ENCODE measurements around the gene FUT8. TPM values are rescaled to one million over a fixed set of nuclear protein-coding genes. Genes with fewer than 3 reads are reported as not detected.

FUT8 gene
- total RNA-seq, 4 donors from 2014 or later: 15.2 to 38.0 (median 20.7) TPM

DNA sequence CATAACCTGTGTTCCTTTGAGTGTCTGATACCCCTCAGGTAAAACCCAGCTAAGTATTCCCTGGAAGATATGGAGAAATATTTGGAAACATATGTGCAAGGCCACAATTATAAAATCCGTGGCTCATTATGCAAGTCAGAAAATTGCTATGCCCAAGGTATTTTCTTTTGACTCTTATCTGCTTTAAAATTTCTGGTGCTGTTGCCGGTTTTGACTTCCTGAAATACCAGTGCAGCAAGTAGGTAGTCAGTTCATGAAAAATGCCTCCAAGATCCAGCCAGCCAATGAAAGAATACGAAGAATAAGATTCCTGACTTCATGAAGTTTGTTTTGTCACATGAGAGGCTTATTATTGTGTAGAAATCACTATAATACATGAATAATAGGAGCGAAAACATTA lies 20.2 kb upstream of the FUT8 start:
- Histone ChIP-seq H3K4me1 (no peaks in the 10 kb centered on the region), H3K36me3 (no peaks in the 10 kb centered on the region), H3K4me3 (no peak overlapping the region), H3K9me3 (no peaks in the 10 kb centered on the region), H3K27ac (no peak overlapping the region), H3K27me3 (no peaks in the 10 kb centered on the region)
- TF ChIP-seq POLR2AphosphoS5 (IDR thresholded peaks at IDR 0.05) (no peak), EP300 (IDR thresholded peaks at IDR 0.05) (no peak), POLR2A (IDR thresholded peaks at IDR 0.05) (no peak)
- TF ChIP-seq, protein P1, sequence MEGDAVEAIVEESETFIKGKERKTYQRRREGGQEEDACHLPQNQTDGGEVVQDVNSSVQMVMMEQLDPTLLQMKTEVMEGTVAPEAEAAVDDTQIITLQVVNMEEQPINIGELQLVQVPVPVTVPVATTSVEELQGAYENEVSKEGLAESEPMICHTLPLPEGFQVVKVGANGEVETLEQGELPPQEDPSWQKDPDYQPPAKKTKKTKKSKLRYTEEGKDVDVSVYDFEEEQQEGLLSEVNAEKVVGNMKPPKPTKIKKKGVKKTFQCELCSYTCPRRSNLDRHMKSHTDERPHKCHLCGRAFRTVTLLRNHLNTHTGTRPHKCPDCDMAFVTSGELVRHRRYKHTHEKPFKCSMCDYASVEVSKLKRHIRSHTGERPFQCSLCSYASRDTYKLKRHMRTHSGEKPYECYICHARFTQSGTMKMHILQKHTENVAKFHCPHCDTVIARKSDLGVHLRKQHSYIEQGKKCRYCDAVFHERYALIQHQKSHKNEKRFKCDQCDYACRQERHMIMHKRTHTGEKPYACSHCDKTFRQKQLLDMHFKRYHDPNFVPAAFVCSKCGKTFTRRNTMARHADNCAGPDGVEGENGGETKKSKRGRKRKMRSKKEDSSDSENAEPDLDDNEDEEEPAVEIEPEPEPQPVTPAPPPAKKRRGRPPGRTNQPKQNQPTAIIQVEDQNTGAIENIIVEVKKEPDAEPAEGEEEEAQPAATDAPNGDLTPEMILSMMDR (IDR thresholded peaks at IDR 0.05): no peak
- DNase-seq (ENCODE audit: low spot score in 2 of 2): no peak
- WGBS: 53% methylated on average over 4 of the region's 4 CpGs

DNA sequence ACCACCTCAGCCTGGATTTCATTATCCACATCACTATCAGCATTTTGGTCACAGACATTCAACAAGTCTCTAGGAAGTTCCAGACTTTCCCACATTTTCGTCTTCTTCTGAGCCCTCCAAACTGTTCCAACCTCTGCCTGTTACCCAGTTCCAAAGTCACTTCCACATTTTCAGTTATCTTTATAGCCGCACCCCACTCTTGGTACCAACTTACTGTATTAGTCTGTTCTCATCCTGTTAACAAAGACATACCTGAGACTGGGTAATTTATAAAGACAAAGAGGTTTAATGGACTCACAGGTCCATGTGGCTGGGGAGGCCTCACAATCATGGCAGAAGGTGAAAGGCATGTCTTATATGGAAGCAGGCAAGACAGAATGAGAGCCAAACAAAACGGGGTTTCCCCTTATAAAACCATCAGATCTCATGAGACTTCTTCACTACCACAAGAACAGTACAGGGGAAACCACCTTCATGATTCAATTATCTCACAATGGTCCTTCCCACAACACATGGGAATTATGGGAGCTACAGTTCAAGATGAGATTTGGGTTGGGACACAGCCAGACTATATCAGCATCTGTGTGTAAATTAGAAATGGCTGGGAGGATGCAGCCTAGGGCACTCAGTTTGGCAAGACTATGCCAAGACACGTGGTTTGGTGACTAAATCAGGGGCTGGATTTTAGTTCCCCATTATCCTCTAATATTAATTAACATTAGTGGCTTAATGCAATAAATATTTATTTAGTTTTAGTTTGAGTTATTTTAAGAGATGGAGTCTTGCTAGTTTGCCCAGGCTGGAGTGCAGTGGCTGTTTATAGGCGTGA lies 16.2 kb upstream of the FUT8 start:
- no peak for DNase-seq (ENCODE audit: low spot score in 2 of 2)
- H3K27ac ChIP-seq: no peak overlapping the region
- no peaks in the 10 kb centered on the region for H3K27me3 ChIP-seq
- H3K4me3 ChIP-seq: no peak overlapping the region
- no peaks in the 10 kb centered on the region for H3K4me1 ChIP-seq
- H3K9me3 ChIP-seq: no peaks in the 10 kb centered on the region
- 74% methylated on average over 5 of the region's 5 CpGs for WGBS
- no peaks in the 10 kb centered on the region for H3K36me3 ChIP-seq
- TF ChIP-seq EP300 (IDR thresholded peaks at IDR 0.05) (no peak), POLR2A (IDR thresholded peaks at IDR 0.05) (no peak), POLR2AphosphoS5 (IDR thresholded peaks at IDR 0.05) (no peak)
- TF ChIP-seq, protein P1 (IDR thresholded peaks at IDR 0.05): no peak

DNA sequence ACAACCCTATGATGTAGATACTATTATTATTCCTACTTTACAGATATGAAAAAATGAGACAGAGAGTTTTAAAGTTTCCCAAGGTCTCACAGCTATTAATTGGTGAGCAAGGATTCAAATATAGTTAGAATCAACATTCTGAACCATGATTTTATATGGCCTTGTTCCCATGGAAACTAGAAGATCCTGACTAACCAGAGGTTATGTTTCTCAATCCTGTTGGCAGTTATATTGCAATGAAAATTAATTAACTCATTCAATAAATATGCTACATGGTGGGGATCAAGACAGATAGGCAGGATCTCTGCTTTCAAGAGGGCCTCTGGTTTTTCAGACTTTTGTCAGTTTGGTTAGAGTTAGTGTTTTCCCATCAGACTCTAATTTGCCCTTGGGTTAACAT lies 9.3 kb upstream of the FUT8 start:
- H3K36me3 ChIP-seq: no peaks in the 10 kb centered on the region
- no peak overlapping the region for H3K27ac ChIP-seq
- no peak for TF ChIP-seq EP300 (IDR thresholded peaks at IDR 0.05)
- TF ChIP-seq, protein P1 (IDR thresholded peaks at IDR 0.05): no peak
- TF ChIP-seq POLR2A (IDR thresholded peaks at IDR 0.05): no peak
- TF ChIP-seq POLR2AphosphoS5 (IDR thresholded peaks at IDR 0.05): no peak
- DNase-seq (ENCODE audit: low spot score in 2 of 2): no peak
- H3K4me3 ChIP-seq: no peak overlapping the region
- H3K27me3 ChIP-seq: no peaks in the 10 kb centered on the region
- no peaks in the 10 kb centered on the region for H3K4me1 ChIP-seq
- no peaks in the 10 kb centered on the region for H3K9me3 ChIP-seq

DNA sequence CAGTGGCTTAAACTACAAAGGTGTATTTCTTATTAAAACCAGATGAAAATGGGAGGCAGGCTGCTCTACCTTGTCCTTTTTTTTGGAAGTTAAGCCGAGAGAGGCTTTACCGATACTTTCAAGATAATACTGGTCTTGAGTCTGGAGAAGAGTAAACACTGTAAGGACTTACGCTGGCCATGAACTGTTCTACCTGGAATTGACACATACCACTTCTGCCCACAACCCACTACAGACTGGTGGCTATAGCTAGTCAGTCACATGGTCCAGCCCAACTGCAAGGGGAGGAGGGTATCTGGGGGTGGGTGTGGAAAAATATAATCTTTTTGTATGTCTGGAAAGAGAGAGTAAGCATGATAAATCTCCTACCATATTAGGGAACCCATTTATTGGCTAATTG lies 4.4 kb upstream of the FUT8 start:
- H3K4me3 ChIP-seq: no peak overlapping the region
- TF ChIP-seq EP300 (IDR thresholded peaks at IDR 0.05) (no peak), POLR2AphosphoS5 (IDR thresholded peaks at IDR 0.05) (no peak), POLR2A (IDR thresholded peaks at IDR 0.05) (no peak)
- TF ChIP-seq, protein P1 (IDR thresholded peaks at IDR 0.05): no peak
- H3K27me3 ChIP-seq: no peaks in the 10 kb centered on the region
- WGBS: 95% methylated on average over 3 of the region's 3 CpGs
- H3K27ac ChIP-seq: no peak overlapping the region
- DNase-seq (ENCODE audit: low spot score in 2 of 2): no peak
- no peaks in the 10 kb centered on the region for H3K4me1 ChIP-seq
- H3K36me3 ChIP-seq: no peaks in the 10 kb centered on the region
- H3K9me3 ChIP-seq: no peaks in the 10 kb centered on the region

DNA sequence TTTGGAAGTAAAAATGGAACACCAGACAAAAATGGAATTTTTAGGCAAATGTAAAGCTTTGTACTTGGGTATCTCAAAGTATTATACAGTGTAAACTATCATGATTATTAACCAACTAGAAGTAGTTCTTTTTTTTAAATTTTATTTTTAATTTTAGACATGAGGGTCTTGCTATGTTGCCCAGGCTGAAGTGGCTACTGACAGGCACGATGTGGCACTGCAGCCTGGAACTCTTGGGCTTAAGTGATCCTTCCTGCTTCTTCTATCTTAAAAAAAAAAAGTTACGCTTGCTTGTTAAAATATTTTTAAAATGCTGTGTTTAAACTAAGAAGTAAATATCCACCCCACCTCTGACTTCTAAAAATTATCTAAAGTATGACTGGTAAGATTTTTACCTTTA lies 1.9 kb upstream of the FUT8 start:
- no peaks in the 10 kb centered on the region for H3K27me3 ChIP-seq
- H3K27ac ChIP-seq: no peak overlapping the region
- H3K9me3 ChIP-seq: no peaks in the 10 kb centered on the region
- DNase-seq (ENCODE audit: low spot score in 2 of 2): no peak
- H3K4me1 ChIP-seq: peaks cover 13% of the 10 kb centered on the region
- H3K4me3 ChIP-seq: no peak overlapping the region
- WGBS: 99% methylated on average over 2 of the region's 2 CpGs
- TF ChIP-seq POLR2AphosphoS5 (IDR thresholded peaks at IDR 0.05): no peak
- no peaks in the 10 kb centered on the region for H3K36me3 ChIP-seq

Data from suprapubic skin (tissue), 4 donors.